Fibroblast of villous mesenchyme (primary cell): ENCODE data around the gene KITLG. TPM values are rescaled to one million over a fixed set of nuclear protein-coding genes. Genes with fewer than 3 reads are reported as not detected.
"Not testable (repeated sequence)": the region's sequence is repeated elsewhere in the genome, so short reads cannot be mapped to it uniquely, and the experiment has no call there.

Source experiments
- DNase-seq: peaks from one replicate; pipeline ENCODE4 v3.0.0-alpha.2; 2010; ENCODE audit warnings: low read depth
- H3K4me3 ChIP-seq: 2 replicates; pipeline ENCODE4 v1.5.1; 2011; ENCODE audit warnings: low read depth, mild to moderate bottlenecking, low read length
- total RNA-seq: library from RNA; depleted of rRNA; stranded (reverse); fragments of >200 nt; gene quantifications from 2 replicates; pipeline ENCODE4 v1.2.3, GENCODE V29; 2012
- TF ChIP-seq, protein P1 (sequence below): IDR thresholded peaks from 2 replicates; pipeline ENCODE4 v1.5.1; 2012; ENCODE audit warnings: low read depth, mild to moderate bottlenecking, low read length; ENCODE audit not compliant: insufficient read depth

The KITLG gene, protein sequence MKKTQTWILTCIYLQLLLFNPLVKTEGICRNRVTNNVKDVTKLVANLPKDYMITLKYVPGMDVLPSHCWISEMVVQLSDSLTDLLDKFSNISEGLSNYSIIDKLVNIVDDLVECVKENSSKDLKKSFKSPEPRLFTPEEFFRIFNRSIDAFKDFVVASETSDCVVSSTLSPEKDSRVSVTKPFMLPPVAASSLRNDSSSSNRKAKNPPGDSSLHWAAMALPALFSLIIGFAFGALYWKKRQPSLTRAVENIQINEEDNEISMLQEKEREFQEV
- 13.8 and 16.4 TPM in 2 replicates for total RNA-seq

DNA sequence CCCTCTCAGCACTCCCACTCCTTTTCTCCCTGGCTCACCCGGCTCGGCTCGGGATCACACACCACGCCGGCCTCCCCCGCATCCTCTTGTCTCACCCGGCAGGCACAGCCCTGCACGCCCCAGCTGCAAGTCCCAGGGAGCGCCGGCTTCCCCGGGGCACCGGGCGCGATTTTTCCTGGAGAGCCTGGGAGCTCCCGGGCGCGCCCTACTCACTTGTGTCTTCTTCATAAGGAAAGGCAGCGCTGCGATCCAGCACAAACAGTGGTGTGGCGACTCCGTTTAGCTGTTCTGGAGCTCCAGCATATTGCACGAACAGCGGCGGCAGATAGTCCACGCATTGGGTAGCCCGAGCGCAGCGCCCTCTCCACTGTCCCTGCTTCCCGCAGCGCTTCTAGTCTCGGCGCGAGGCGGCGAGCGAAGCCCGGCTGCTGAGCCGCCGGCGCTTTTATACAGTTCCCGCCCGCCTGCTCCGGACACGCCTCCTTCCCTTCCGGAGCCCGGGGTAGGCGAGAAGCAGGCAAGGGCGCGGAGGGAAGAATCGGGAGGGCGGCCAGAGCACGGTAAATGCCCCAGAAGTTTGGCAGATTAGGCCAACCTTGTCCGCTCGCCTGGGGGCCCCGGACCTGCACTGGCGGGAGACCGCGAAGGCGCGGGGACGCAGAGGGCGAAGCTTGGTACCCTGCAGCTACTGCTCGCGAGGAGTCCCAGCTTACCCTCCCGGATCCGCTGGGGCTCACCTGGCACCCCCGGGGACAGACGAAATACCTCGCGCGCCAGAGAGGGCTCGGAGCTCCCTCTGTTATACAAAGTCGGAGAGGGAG is at the start of gene KITLG:
Gene KITLG, minus strand, starts transcription at position 421 of the 821 bp plus-strand sequence. Its CDS starts 193 bp downstream, at position 228.
- DNase-seq, result peak; percentile 83
- TF ChIP-seq, protein P1, sequence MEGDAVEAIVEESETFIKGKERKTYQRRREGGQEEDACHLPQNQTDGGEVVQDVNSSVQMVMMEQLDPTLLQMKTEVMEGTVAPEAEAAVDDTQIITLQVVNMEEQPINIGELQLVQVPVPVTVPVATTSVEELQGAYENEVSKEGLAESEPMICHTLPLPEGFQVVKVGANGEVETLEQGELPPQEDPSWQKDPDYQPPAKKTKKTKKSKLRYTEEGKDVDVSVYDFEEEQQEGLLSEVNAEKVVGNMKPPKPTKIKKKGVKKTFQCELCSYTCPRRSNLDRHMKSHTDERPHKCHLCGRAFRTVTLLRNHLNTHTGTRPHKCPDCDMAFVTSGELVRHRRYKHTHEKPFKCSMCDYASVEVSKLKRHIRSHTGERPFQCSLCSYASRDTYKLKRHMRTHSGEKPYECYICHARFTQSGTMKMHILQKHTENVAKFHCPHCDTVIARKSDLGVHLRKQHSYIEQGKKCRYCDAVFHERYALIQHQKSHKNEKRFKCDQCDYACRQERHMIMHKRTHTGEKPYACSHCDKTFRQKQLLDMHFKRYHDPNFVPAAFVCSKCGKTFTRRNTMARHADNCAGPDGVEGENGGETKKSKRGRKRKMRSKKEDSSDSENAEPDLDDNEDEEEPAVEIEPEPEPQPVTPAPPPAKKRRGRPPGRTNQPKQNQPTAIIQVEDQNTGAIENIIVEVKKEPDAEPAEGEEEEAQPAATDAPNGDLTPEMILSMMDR, result peak; percentile 21
- H3K4me3 ChIP-seq, result peak within 1 kb of the TSS; percentile 66

DNA sequence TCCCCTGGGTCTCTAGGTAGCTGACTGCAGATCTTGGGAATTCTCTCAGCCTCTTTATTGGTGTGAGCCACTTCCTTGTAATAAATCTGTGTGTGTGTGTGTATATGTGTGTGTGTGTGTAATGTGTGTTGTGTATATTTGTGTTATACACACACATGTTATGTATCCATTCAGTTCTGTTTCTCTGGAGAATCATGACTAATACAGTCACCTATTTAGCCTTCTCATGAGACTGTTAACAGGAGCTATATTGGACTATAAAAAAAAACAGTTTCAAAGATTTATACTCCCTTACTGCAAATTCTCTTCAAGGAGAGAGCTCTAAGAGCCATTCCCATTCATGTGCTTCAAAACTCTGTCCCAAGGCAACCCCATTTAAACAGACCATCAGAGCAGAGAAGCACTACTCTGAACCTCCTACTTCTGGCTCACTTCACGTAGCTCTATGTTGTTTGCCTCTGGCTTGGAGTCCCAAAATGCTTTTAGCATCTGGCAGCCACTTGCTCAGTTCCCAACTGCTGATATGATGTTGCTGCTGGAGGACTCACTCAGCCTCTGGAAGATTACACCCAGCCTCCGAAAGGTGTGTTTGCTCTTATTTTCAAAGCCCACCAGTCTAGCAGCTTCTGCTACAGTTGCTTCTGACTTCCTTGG is 48.7 kb upstream of the KITLG start:
- TF ChIP-seq, protein P1, result no peak
- peak; percentile 30 for DNase-seq
- no peak overlapping the region for H3K4me3 ChIP-seq

DNA sequence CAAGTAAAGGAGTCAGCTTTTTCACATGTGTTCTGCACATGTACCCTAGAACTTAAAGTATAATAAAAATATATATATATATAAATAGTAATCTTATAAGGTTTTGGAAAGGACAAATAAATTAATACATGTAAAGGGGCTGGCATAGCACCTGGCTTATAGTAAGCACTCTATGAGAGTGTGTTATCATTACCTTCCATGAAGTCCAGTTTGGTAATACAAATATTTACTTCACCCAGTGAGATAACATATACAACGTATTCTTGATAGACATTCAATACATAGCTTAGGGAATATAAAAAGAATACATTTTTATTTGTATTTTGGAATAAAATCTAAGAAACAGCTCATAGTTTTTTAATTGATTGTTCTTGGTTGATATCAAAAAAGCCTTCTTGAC is 47.8 kb upstream of the KITLG start:
- DNase-seq, H3K4me3 ChIP-seq: not testable (repeated sequence)

DNA sequence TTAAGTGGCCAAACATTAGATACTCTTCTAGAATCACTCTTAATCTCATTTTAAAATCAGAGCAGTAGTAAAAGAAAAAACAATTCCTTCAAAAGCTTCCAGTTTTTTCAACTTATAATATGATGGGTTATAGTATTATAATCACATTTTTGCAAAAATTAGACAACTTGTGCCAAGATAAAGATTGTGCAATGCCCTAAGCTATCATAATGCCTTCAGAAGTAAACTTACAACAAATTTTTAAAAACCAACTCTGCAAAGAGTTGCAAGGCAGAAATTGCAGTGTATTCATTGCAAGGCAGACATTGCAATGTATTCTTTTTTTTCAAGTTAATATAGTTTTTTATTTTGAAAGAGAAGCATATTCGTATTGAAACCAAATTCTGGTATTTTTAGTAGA is 47.2 kb upstream of the KITLG start:
- TF ChIP-seq, protein P1, result no peak
- no peak for DNase-seq
- H3K4me3 ChIP-seq, result no peak overlapping the region

DNA sequence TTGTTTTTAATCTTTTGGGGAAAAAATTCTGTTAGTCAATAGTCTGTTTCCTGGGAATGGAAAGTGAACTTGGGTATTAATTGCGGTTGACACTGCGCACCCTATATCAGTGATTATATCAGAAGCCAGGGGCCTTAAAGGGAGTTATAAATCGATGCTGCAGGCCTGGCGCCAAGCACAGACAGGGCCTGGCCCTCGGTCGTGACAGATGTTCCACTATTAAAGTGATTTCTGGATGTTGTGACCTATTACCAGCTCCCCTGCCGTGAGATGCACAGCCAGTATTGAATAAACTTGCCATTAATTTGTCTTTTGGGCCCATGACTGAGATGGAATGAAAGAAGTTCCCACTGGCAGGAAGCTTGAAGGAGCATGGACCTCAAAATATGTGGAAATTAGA is 45.1 kb upstream of the KITLG start:
- no peak overlapping the region for H3K4me3 ChIP-seq
- no peak for DNase-seq
- TF ChIP-seq, protein P1, result no peak

DNA sequence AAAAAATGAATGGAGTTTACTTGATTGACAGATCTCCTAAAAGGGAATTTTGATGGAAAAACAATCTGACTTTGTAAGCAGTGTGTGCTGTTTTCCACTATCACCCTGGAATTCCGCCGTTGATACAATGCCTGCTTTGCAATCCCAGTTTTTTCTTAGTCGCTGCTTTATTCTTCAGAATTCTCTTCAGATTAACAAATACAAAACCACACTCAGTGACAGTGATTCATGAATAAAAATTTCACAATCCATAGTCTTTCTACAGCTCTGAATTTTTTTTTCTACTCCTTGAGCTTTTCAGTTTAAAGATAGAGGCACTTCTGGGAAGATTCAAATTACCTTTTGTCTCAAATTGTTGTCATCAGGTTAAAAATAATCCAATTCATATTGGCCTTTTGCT is 44.6 kb upstream of the KITLG start:
- TF ChIP-seq, protein P1, result no peak
- no peak overlapping the region for H3K4me3 ChIP-seq

More for the DNA sequence above, 44.6 kb upstream of the KITLG start:
- DNase-seq, result peak; percentile 22
